ENCODE data around the gene VARS1.

DNA sequence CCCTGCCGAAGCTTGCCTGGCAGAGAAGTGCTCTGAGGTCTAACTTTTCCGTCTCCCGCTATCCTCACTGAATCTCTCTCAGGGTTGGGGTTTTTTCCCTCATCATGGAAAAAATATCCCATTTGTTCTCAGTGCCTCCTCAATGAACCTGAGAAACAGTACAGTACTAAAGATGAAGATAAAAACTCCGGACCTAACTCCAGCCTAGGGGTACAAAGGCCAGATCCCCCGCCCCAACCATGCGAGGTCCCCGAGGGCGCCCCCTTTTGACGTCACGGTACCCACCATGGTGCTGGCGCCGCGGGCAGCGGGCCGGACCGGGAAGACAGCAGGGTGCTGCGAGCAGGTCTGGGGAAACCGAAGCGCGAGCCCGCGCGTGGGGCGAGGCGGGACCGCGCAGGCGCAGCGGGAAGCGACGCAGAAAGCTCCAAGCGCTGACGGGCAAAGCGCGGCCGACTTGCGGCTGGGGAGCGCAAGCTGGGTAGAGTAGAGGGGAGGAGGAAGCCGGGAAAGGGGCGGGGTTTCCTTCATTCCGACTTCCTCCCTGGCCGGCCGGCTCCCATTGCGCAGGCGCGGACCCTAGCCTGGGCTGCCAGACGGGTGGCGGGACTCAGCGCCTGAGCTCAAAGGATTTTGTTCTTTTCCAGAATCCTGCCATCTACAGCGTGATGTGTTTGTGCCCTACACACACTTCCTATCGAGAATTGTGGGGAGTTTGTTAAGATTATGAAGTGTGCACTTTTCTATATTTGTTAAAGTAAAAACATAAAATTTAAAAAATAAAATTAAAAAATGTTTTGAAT lies 11.1 kb upstream of the VARS1 start, which contains the start of gene LSM2:
- TF ChIP-seq, protein P1, sequence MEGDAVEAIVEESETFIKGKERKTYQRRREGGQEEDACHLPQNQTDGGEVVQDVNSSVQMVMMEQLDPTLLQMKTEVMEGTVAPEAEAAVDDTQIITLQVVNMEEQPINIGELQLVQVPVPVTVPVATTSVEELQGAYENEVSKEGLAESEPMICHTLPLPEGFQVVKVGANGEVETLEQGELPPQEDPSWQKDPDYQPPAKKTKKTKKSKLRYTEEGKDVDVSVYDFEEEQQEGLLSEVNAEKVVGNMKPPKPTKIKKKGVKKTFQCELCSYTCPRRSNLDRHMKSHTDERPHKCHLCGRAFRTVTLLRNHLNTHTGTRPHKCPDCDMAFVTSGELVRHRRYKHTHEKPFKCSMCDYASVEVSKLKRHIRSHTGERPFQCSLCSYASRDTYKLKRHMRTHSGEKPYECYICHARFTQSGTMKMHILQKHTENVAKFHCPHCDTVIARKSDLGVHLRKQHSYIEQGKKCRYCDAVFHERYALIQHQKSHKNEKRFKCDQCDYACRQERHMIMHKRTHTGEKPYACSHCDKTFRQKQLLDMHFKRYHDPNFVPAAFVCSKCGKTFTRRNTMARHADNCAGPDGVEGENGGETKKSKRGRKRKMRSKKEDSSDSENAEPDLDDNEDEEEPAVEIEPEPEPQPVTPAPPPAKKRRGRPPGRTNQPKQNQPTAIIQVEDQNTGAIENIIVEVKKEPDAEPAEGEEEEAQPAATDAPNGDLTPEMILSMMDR (IDR thresholded peaks at IDR 0.05), result peak in 2 of 4 experiments; percentile 34 to 41
- peak; percentile 79 to 80 for TF ChIP-seq POLR2A (IDR thresholded peaks at IDR 0.05)
- peak; percentile 91 for TF ChIP-seq POLR2AphosphoS5 (IDR thresholded peaks at IDR 0.05)
- no peak for TF ChIP-seq EP300 (IDR thresholded peaks at IDR 0.05)

Measured in gastroesophageal sphincter (tissue), 3 donors.